Measurements from ENCODE around the gene TMEM120A. TPM values are rescaled to one million over a fixed set of nuclear protein-coding genes. Genes with fewer than 3 reads are reported as not detected.

TMEM120A gene
- 16.1 and 18.9 TPM in 2 replicates for total RNA-seq

GRCh38 chr7:75994388-75995051 is at the start of gene TMEM120A:
Gene TMEM120A (minus strand): TSS chr7:75994595. CDS start chr7:75994570, 25 bp downstream.

Other genes with a start within 250 kb of the TMEM120A start
- 2.9 and 12.1 TPM in 2 replicates for gene CCL26, start 222.4 kb downstream of the TMEM120A start, total RNA-seq
- gene CCL24, start 180.8 kb downstream of the TMEM120A start, total RNA-seq: not detected in 2 replicates
- 11.5 and 20.9 TPM in 2 replicates for gene RHBDD2, start 115.6 kb downstream of the TMEM120A start, total RNA-seq
- gene POR, start 79.4 kb downstream of the TMEM120A start, total RNA-seq: 77.8 and 82.2 TPM in 2 replicates
- gene STYXL1, start 53.4 kb upstream of the TMEM120A start, total RNA-seq: 40.0 and 61.3 TPM in 2 replicates
- 24.5 and 43.9 TPM in 2 replicates for gene MDH2, start 53.5 kb upstream of the TMEM120A start, total RNA-seq
- 0.38 and 0.56 TPM in 2 replicates for gene SRRM3, start 207.3 kb upstream of the TMEM120A start, total RNA-seq